Large intestine (tissue), 12 donors: ENCODE data around the gene SIGLEC1. TPM values are rescaled to one million over a fixed set of nuclear protein-coding genes. Genes with fewer than 3 reads are reported as not detected.

ENCODE experiments used
- DNase-seq, 2 donors: peaks; one replicate each; pipeline versions ENCODE4 v3.0.0 to v3.0.0-alpha.2; 2013
- H3K27ac ChIP-seq: one replicate; pipeline ENCODE4 v1.5.1; 2013; ENCODE audit warnings: low read length
- H3K27me3 ChIP-seq: 2 replicates; pipeline ENCODE4 v1.6.1; 2013; ENCODE audit warnings: low read length; ENCODE audit not compliant: control insufficient read depth, insufficient read depth
- H3K36me3 ChIP-seq: 2 replicates; pipeline ENCODE4 v1.6.1; 2013; ENCODE audit warnings: low read length; ENCODE audit not compliant: control insufficient read depth, insufficient read depth
- H3K4me1 ChIP-seq: one replicate; pipeline ENCODE4 v1.6.1; 2013; ENCODE audit warnings: low read length; ENCODE audit not compliant: control insufficient read depth, insufficient read depth
- H3K4me3 ChIP-seq: one replicate; pipeline ENCODE4 v1.5.1; 2013; ENCODE audit warnings: low read length
- H3K9me3 ChIP-seq: one replicate; pipeline ENCODE4 v1.6.1; 2013; ENCODE audit warnings: mild to moderate bottlenecking, low read depth, low read length, moderate library complexity; ENCODE audit not compliant: control insufficient read depth
- WGBS: methylation state at CpG from one replicate; pipeline ENCODE4 v1.1.5; 2013; ENCODE audit warnings: low lambda C conversion rate; ENCODE audit not compliant: insufficient coverage; 5-methylcytosine and 5-hydroxymethylcytosine counted together
- long read RNA-seq, 11 donors: transcript quantifications; one replicate each; lab custom pipeline, GENCODE V29; 2026
- polyA plus RNA-seq: library from polyadenylated mRNA; unstranded; fragments of 120-200 nt; gene quantifications from one replicate; pipeline ENCODE4 v1.2.1, GENCODE V29; 2013

SIGLEC1 gene
- polyA plus RNA-seq, result 4.3 TPM
- long read RNA-seq, donor 1, result 0 reads
- long read RNA-seq, donor 2, result 0 reads
- long read RNA-seq, donor 3, result 0 reads
- long read RNA-seq, donor 4, result 0 reads
- long read RNA-seq, donor 5, result 0 reads
- long read RNA-seq, donor 6, result 0 reads
- long read RNA-seq, donor 7, result 0 reads
- long read RNA-seq, donor 8, result 0 reads
- long read RNA-seq, donor 9, result 0 reads
- long read RNA-seq, donor 10, result 0 reads
- long read RNA-seq, donor 11, result 0 reads

DNA sequence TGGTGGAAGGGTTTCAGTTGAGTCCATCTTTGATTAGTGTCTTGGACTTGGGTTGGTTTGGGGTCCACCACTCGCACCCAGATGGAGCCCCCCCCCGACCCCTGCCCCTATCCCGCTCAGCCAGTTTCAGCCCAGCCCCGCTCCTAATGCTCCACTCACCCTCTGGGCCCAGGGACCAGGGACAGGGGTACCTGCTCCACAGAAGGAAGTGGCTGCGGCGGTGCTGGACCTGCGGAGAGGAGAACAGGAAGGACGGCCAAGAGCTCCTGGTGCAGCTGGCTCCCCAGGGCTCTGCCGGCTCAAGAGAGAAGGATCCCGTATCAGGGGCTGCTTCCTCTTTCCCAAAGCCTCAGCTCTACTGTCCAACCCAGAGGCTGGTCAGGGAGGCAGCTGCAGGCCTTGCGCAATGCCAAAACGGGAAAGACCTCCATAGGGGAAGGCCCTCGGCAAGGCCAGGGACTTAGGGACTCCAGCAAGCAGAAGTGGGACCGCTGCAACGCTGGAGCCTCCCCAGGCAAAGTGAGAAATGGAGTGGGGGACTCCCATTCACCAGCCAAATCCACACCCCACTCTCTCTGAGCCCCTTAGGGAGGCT lies at the start of gene SIGLEC1:
Gene SIGLEC1, minus strand, starts transcription at position 322 of the 595 bp plus-strand sequence. CDS start 5,472 bp downstream, outside the sequence.
- Histone ChIP-seq H3K27ac (no peak within 1 kb of the TSS), H3K4me1 (no peaks in the 10 kb centered on the region), H3K9me3 (no peaks in the 10 kb centered on the region), H3K27me3 (peaks cover 2% of the 10 kb centered on the region), H3K36me3 (no peaks in the 10 kb centered on the region), H3K4me3 (no peak within 1 kb of the TSS)
- WGBS, result no CpG with 5 or more reads among the region's 15 CpGs
- DNase-seq, result no peak

DNA sequence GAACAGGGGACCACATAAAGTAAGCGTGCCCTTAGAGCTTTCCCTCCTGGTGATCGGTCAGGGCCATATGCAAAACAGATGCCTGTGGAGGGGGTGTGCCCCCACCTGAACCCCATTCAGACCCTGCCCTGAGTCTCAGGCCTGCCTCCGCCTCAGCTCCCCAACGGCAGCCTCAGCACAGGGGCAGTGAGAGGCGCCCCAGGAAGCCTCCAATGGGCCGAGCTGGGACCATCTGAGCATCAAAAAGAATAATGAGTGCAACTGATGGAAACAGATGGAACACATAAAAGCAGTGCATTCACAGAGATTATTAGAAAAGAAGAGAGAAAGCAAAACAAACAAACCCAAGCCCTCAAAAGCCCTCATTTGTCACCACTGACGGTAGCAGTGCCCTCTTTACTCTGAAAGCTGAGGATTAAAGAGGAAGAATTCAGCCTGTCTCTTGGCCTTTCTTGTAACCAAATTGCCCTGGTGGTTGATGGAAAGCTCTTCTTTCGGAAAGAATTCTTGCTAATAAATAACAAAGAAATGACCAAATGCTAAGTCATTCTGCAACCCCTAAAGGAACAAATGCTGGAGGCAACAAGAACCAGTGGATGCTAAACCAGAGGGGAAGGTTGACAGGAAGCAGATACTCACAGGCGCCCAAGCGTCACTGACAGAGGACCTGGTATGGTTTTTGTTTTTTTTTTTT lies 48.4 kb upstream of the SIGLEC1 start:
- Histone ChIP-seq H3K9me3 (no peaks in the 10 kb centered on the region), H3K36me3 (peaks cover 11% of the 10 kb centered on the region), H3K4me3 (no peak overlapping the region), H3K4me1 (peaks cover 5% of the 10 kb centered on the region), H3K27ac (no peak overlapping the region), H3K27me3 (no peaks in the 10 kb centered on the region)
- DNase-seq, result no peak
- WGBS, result no CpG with 5 or more reads among the region's 10 CpGs

DNA sequence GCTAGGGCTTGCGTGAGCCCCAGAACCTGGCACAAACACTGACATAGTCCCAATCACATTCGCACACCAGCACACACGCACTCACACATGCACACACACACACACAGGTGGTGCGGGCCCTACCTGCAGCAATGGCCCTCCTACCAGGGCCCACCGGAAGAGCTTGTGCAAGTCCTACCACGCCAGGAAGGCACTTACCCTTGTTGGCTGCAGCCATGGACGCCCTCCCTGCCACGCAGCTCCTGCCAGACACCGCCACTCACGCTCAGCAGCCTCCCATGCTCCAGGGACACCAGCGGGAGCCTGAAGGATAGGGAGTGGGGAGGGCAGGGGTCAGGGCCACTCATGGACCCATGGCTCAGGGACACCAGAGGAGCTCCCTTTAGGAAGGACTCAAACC lies 47.5 kb upstream of the SIGLEC1 start:
- Histone ChIP-seq H3K4me1 (peaks cover 5% of the 10 kb centered on the region), H3K27ac (no peak overlapping the region), H3K4me3 (no peak overlapping the region), H3K36me3 (peaks cover 14% of the 10 kb centered on the region), H3K9me3 (no peaks in the 10 kb centered on the region), H3K27me3 (no peaks in the 10 kb centered on the region)
- DNase-seq, result no peak
- no CpG with 5 or more reads among the region's 11 CpGs for WGBS

- H3K27ac ChIP-seq, result no peak overlapping the region
- peaks cover 17% of the 10 kb centered on the region for H3K36me3 ChIP-seq
- no peak overlapping the region for H3K4me3 ChIP-seq
- no peaks in the 10 kb centered on the region for H3K9me3 ChIP-seq
- no CpG with 5 or more reads among the region's 11 CpGs for WGBS
- peaks cover 5% of the 10 kb centered on the region for H3K4me1 ChIP-seq
- no peak for DNase-seq
- H3K27me3 ChIP-seq, result no peaks in the 10 kb centered on the region
Measured at GRCh38 chr20:3759316-3759823, 47.0 kb upstream of the SIGLEC1 start.

GRCh38 chr20:3758566-3758965 lies 46.2 kb upstream of the SIGLEC1 start:
- DNase-seq, result no peak
- no peaks in the 10 kb centered on the region for H3K9me3 ChIP-seq
- H3K27ac ChIP-seq, result no peak overlapping the region
- H3K4me3 ChIP-seq, result no peak overlapping the region
- WGBS, result no CpG with 5 or more reads among the region's 11 CpGs
- H3K27me3 ChIP-seq, result no peaks in the 10 kb centered on the region
- H3K4me1 ChIP-seq, result peaks cover under 1% of the 10 kb centered on the region
- peaks cover 17% of the 10 kb centered on the region for H3K36me3 ChIP-seq

DNA sequence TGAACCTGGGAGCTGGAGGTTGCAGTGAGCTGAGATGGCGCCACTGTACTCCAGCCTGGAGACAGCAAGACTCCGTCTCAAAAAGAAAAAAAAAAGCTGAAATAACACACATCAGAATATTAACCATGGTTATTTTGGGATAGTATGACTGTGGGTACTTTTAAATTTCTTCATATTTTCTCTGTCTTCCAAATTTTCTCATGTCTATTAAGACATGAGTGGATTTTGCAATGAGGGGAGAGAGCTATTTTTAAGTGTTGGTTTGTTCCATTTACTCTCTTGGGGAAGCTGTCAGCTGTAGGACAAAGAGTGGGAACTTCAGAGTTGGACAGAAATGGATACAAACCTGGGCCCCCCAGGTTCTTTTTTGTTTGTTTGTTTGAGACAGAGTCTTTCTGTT lies 44.9 kb upstream of the SIGLEC1 start:
- WGBS, result no CpG with 5 or more reads among the region's 2 CpGs
- no peaks in the 10 kb centered on the region for H3K9me3 ChIP-seq
- no peaks in the 10 kb centered on the region for H3K27me3 ChIP-seq
- no peak for DNase-seq
- peaks cover 5% of the 10 kb centered on the region for H3K4me1 ChIP-seq
- H3K27ac ChIP-seq, result no peak overlapping the region
- no peak overlapping the region for H3K4me3 ChIP-seq
- H3K36me3 ChIP-seq, result peaks cover 17% of the 10 kb centered on the region

DNA sequence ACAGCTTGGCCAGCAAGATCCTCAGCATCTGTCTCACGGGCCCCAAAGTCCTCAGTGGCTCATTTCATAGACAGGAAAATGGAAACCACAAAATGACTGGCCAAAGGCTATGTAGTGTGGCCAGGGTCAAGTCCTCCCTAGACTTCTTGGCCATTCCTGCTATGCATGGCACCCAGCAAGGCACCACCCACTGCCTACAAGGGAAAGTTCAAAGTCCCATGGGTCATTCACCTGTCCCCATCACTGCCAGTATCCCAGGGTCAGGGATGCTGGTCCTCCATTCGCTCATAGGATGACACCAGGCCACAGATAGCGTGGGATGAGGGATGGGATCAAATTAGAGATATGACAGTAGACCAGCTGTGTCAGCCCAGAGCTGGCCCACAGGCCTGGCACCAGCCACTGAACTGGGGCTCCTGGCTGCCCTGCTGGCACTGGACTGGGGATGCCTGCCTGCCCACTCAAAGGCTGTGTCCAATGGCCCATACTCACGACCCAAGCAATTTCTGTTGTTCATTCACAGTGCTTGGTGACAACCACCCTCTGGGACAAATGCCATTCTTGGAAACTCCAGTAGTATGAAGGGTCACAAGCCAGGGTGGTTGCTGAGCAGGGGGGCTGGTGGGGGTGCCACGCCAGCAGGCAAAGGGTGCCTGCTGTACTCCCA lies 43.5 kb upstream of the SIGLEC1 start:
- peaks cover 6% of the 10 kb centered on the region for H3K27me3 ChIP-seq
- H3K4me3 ChIP-seq, result no peak overlapping the region
- no CpG with 5 or more reads among the region's 5 CpGs for WGBS
- H3K36me3 ChIP-seq, result peaks cover 17% of the 10 kb centered on the region
- peaks cover 3% of the 10 kb centered on the region for H3K9me3 ChIP-seq
- H3K4me1 ChIP-seq, result peaks cover 8% of the 10 kb centered on the region
- no peak overlapping the region for H3K27ac ChIP-seq
- no peak for DNase-seq

DNA sequence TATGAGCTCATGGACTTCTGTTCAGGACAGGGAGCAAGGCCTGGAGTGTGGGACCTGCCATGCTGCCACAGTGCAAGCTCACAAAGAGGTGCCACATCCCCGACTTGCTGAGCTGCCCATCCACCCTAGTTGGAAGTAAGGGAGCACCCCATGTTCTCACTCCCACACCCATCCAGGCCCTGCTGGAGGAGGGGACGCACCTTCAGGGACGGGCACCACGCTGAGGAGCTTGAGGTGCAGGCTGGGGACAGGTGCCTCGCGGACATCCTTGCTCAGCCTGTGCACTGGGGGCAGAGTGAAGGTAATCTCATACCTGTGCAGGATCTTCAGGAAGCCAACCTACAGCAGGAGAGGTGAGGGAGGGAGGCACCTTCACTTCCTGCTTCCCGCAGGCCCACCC lies 42.9 kb upstream of the SIGLEC1 start:
- Histone ChIP-seq H3K27ac (no peak overlapping the region), H3K9me3 (peaks cover 3% of the 10 kb centered on the region), H3K27me3 (peaks cover 12% of the 10 kb centered on the region), H3K4me3 (no peak overlapping the region), H3K4me1 (peaks cover 8% of the 10 kb centered on the region), H3K36me3 (peaks cover 17% of the 10 kb centered on the region)
- no CpG with 5 or more reads among the region's 7 CpGs for WGBS
- DNase-seq, result no peak

- DNase-seq, result no peak
- H3K27ac ChIP-seq, result no peak overlapping the region
- WGBS, result no CpG with 5 or more reads among the region's 16 CpGs
Measured at GRCh38 chr20:3754276-3754630, 41.9 kb upstream of the SIGLEC1 start.

DNA sequence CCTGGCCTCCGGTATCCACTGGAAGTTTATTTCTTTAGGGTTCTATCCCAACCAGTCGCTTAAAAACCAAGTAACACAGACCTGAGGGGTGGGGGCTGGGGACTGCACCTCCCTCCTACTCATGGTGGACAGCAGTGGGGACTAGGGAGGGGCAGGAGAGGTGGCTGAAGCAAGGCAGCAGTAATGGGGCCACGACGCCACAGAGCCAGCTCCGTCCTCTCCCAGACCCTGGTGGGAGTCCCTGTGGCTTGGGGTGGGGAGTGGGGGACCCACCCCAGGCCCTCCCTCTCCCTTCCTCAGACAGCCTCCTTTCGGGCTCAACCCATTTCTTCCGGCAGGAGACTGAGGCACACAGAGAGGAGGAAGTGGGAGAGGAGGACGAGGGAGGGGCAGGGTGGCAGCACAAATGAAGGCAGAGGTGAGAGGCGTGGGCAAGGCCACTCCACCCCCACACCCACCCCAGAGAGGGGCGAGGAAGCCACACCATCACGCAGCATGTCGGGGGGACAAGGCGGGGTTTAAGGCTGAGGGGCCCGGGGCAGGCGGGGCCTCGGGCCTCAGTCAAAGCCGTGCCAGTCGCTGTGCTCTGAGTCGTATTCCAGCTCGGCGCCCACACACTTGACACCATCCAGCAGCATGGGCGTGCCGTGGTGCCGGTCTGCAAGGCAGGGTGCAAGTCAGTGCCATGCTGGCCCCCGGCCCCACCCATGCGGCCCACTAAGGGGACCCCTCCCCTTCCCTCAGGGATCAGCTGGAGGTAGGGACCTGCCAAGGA lies 41.3 kb upstream of the SIGLEC1 start:
- no CpG with 5 or more reads among the region's 26 CpGs for WGBS
- Histone ChIP-seq H3K27me3 (peaks cover 27% of the 10 kb centered on the region), H3K36me3 (peaks cover 14% of the 10 kb centered on the region), H3K27ac (no peak overlapping the region), H3K9me3 (peaks cover 5% of the 10 kb centered on the region), H3K4me1 (peaks cover 16% of the 10 kb centered on the region), H3K4me3 (no peak overlapping the region)
- DNase-seq, result no peak

More at GRCh38 chr20:3754276-3754630, 41.9 kb upstream of the SIGLEC1 start:
- H3K9me3 ChIP-seq, result peaks cover 5% of the 10 kb centered on the region
- H3K4me3 ChIP-seq, result no peak overlapping the region
- H3K4me1 ChIP-seq, result peaks cover 15% of the 10 kb centered on the region
- peaks cover 17% of the 10 kb centered on the region for H3K36me3 ChIP-seq
- peaks cover 21% of the 10 kb centered on the region for H3K27me3 ChIP-seq
